ENCODE data around the gene STAMBPL1. TPM values are rescaled to one million over a fixed set of nuclear protein-coding genes. Genes with fewer than 3 reads are reported as not detected.

Gene STAMBPL1
- total RNA-seq, 1 experiment from 2014 or later: 25.2 TPM

- POLR2A ChIA-PET: no interaction called here
- CTCF ChIA-PET: no interaction called here
- no peak for ATAC-seq
- DNase-seq (ENCODE audit: low read depth, low spot score): no peak
- BruUV-seq (replicated peaks): no TSS peak
- H3K4me1 ChIP-seq (ENCODE audit: control insufficient read depth, insufficient read depth, low read length): peaks cover 9% of the 10 kb centered on the region
- H3K27me3 ChIP-seq (ENCODE audit: control insufficient read depth, insufficient read depth, low read length): no peaks in the 10 kb centered on the region
- H3K27ac ChIP-seq (ENCODE audit: low read length): no peak overlapping the region
- TF ChIP-seq SIN3A (IDR thresholded peaks at IDR 0.05; ENCODE audit: borderline replicate concordance, insufficient read depth, low read depth, low read length): no peak
- no peak for TF ChIP-seq TCF7L2 (IDR thresholded peaks at IDR 0.05; ENCODE audit: low read depth, low read length)
- TF ChIP-seq POLR2AphosphoS5 (IDR thresholded peaks at IDR 0.05; ENCODE audit: low read depth, low read length): no peak
- no peak for TF ChIP-seq REST (IDR thresholded peaks at IDR 0.05; ENCODE audit: insufficient read depth in 1 of 2, low read depth in 2 of 2, low read length in 1 of 2)
- no peak for TF ChIP-seq CTCF (IDR thresholded peaks at IDR 0.05)
- no peaks in the 10 kb centered on the region for H3K9me3 ChIP-seq (ENCODE audit: control insufficient read depth, insufficient read depth, low read depth, low read length)
- no peaks in the 10 kb centered on the region for H3K36me3 ChIP-seq (ENCODE audit: control insufficient read depth, insufficient read depth, low read length)
- intact Hi-C loops (cut with micrococcal nuclease; ENCODE audit: unreplicated experiment) (no loop called here), in situ Hi-C loops (cut with HindIII; ENCODE audit: low pct_unique_long_range_greater_than_20kb, low sequenced_read_pairs) (no loop called here)
- no peak overlapping the region for H3K4me3 ChIP-seq (ENCODE audit: low read depth in 2 of 2, low read length in 2 of 2)
Measured at GRCh38 chr10:88852327-88852726, 27.7 kb upstream of the STAMBPL1 start.

DNA sequence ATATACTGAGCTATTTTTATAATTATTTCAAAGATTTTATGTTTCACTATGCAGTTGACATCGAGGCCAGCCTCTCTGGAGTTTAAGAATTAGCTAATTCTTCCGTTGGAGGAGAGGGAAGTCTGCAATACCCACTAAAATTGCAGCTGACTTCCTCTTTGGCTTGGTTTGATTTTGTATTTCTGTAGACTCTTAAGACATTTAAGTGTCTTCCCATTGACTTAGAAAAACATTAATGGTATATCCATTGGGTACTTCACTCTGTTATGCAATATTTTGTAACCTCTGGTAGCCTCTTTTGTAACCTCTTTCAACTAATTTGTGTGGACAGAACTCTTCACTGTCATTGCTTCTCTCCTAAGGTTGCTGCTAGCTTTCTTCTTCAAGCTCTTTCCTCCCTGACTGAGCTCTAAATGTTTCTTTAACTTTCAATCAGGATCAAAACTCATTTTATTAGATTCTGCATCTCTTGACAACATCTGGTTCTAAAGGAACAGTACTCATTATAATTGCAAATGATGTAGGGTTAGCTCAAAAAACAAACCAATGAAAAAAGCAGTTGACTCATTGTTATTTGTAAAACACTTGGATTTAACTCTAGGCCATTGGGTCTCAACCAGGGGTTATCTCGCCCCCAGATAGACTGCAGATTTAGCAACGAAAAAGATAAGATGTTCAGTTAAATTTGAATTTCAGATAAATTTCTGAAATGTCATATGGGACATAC is 26.7 kb upstream of the STAMBPL1 start:
- H3K27me3 ChIP-seq (ENCODE audit: control insufficient read depth, insufficient read depth, low read length): no peaks in the 10 kb centered on the region
- no TSS peak for BruUV-seq (replicated peaks)
- ATAC-seq (no peak), DNase-seq (ENCODE audit: low read depth, low spot score) (no peak)
- no peaks in the 10 kb centered on the region for H3K36me3 ChIP-seq (ENCODE audit: control insufficient read depth, insufficient read depth, low read length)
- no peaks in the 10 kb centered on the region for H3K9me3 ChIP-seq (ENCODE audit: control insufficient read depth, insufficient read depth, low read depth, low read length)
- H3K4me1 ChIP-seq (ENCODE audit: control insufficient read depth, insufficient read depth, low read length): peaks cover 9% of the 10 kb centered on the region
- intact Hi-C loops (cut with micrococcal nuclease; ENCODE audit: unreplicated experiment) (no loop called here), in situ Hi-C loops (cut with HindIII; ENCODE audit: low pct_unique_long_range_greater_than_20kb, low sequenced_read_pairs) (no loop called here)
- ChIA-PET CTCF (interaction anchor here (0.7 kb wide), 1 partner anchor 41 kb away, joined by 3 read pairs; no protein-coding TSS in a partner anchor), POLR2A (no interaction called here)
- no peak overlapping the region for H3K27ac ChIP-seq (ENCODE audit: low read length)
- no peak for TF ChIP-seq REST (IDR thresholded peaks at IDR 0.05; ENCODE audit: insufficient read depth in 1 of 2, low read depth in 2 of 2, low read length in 1 of 2)
- TF ChIP-seq POLR2AphosphoS5 (IDR thresholded peaks at IDR 0.05; ENCODE audit: low read depth, low read length): no peak
- TF ChIP-seq SIN3A (IDR thresholded peaks at IDR 0.05; ENCODE audit: borderline replicate concordance, insufficient read depth, low read depth, low read length): no peak
- no peak for TF ChIP-seq TCF7L2 (IDR thresholded peaks at IDR 0.05; ENCODE audit: low read depth, low read length)
- no peak for TF ChIP-seq CTCF (IDR thresholded peaks at IDR 0.05)
- no peak overlapping the region for H3K4me3 ChIP-seq (ENCODE audit: low read depth in 2 of 2, low read length in 2 of 2)
